Measurements from ENCODE around the gene BPIFB1.

BPIFB1 gene, protein sequence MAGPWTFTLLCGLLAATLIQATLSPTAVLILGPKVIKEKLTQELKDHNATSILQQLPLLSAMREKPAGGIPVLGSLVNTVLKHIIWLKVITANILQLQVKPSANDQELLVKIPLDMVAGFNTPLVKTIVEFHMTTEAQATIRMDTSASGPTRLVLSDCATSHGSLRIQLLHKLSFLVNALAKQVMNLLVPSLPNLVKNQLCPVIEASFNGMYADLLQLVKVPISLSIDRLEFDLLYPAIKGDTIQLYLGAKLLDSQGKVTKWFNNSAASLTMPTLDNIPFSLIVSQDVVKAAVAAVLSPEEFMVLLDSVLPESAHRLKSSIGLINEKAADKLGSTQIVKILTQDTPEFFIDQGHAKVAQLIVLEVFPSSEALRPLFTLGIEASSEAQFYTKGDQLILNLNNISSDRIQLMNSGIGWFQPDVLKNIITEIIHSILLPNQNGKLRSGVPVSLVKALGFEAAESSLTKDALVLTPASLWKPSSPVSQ

DNA sequence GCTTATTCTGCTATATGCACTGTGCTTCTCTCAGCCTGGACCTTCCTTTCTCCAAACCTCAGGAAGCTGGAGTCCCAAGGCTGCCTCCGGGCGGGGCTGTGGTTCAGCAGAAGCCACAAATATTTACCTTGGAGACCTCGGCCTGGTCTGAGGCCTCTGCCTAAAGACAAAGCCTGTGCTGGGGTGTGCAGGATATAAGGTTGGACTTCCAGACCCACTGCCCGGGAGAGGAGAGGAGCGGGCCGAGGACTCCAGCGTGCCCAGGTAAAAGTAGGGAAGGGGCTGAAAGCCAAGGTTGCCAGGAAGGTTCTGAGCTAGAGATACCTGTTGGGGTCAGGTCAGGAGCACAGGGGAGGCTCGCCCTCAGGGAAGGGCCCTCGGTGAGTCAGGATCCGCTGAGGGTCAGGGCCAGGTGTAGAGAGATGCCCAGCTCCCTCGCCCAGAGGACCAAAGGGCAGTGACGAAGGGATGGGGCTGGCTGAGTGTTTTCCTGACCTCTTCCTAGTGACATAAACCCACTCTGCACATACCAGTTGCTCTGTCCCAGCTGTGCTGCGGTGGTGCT lies at the start of gene BPIFB1:
Gene BPIFB1, plus strand, starts transcription at position 224 of the 565 bp plus-strand sequence. CDS start 2,860 bp downstream, outside the sequence.
- H3K36me3 Mint-ChIP-seq (ENCODE audit: low read depth): no peaks in the 10 kb centered on the region
- no peak within 1 kb of the TSS for H3K4me3 Mint-ChIP-seq
- H3K4me1 Mint-ChIP-seq (ENCODE audit: low read depth): no peaks in the 10 kb centered on the region
- H3K27me3 Mint-ChIP-seq (ENCODE audit: low read depth): peaks cover 7% of the 10 kb centered on the region
- H3K27ac Mint-ChIP-seq: no peak within 1 kb of the TSS
- no peaks in the 10 kb centered on the region for H3K9me3 Mint-ChIP-seq

DNA sequence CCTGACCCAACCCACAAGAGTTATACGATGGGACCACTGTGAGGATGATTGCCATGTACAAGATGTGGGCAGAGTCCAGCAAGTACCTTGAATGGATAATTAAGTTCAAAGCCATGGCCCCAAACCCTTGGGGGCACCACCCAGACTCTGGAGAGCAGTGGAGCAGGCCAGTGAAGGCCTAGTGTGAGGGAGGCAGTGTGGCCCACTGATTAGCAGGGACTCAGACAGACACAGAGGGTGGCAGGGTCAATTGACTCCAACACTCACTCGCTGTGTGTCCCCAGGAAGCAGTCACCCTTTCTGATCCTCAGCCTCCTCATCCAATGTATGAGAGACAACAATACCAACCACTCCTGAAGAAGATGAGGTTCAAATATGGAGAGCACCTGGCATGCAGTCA lies 49.0 kb upstream of the BPIFB1 start:
- no peaks in the 10 kb centered on the region for H3K9me3 Mint-ChIP-seq
- H3K4me3 Mint-ChIP-seq: no peak overlapping the region
- peaks cover 4% of the 10 kb centered on the region for H3K27me3 Mint-ChIP-seq (ENCODE audit: low read depth)
- no peak overlapping the region for H3K27ac Mint-ChIP-seq
- H3K4me1 Mint-ChIP-seq (ENCODE audit: low read depth): peaks cover 22% of the 10 kb centered on the region
- H3K36me3 Mint-ChIP-seq (ENCODE audit: low read depth): no peaks in the 10 kb centered on the region

DNA sequence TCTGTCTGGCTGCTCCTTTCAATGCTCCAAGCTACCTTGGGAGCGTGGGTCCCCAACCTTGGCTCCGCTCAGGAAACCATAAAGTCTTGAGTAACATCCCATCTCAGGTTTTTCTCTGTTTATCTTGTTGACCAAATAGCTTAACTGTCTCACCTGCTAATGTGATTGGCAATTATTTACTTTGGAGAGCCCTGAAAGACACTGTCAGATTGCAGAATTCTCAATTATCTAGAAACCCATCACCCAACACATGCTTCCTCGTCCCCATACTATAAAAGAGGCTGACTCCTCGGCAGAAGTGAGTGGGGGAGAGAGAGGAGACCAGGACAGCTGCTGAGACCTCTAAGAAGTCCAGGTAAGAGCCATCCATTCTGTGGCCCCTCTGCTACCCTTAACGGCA lies 47.3 kb upstream of the BPIFB1 start, which contains the start of gene BPIFA1:
Gene BPIFA1, plus strand, starts transcription at position 301 of the 400 bp plus-strand sequence. CDS start 1,716 bp downstream, outside the sequence.
- peaks cover 12% of the 10 kb centered on the region for H3K4me1 Mint-ChIP-seq (ENCODE audit: low read depth)
- H3K36me3 Mint-ChIP-seq (ENCODE audit: low read depth): no peaks in the 10 kb centered on the region
- H3K4me3 Mint-ChIP-seq: no peak within 1 kb of the TSS
- no peaks in the 10 kb centered on the region for H3K9me3 Mint-ChIP-seq
- peaks cover 4% of the 10 kb centered on the region for H3K27me3 Mint-ChIP-seq (ENCODE audit: low read depth)
- no peak within 1 kb of the TSS for H3K27ac Mint-ChIP-seq

DNA sequence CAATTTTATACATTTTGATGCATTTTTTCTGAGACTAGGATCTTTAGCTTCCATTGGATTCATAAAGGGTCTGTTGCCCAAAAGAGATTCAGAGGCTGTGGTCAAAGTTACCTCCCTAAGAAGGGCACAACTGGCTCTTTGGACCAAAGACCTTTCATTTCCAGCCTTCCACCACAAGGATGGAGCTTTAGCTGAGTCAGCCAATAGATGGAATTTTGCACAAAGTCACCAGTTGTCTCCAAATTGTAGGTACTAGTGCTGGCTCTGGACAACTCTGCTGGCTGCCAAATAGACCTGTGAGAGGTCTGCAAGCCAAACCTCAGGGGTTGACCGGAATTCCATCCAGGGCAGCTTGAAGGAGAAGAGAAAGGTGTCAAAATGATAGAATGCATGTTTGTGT lies 46.7 kb upstream of the BPIFB1 start:
- Mint-ChIP-seq H3K4me3 (no peak overlapping the region), H3K36me3 (ENCODE audit: low read depth) (no peaks in the 10 kb centered on the region), H3K27ac (no peak overlapping the region), H3K27me3 (ENCODE audit: low read depth) (peaks cover 4% of the 10 kb centered on the region), H3K9me3 (no peaks in the 10 kb centered on the region), H3K4me1 (ENCODE audit: low read depth) (peaks cover 12% of the 10 kb centered on the region)

DNA sequence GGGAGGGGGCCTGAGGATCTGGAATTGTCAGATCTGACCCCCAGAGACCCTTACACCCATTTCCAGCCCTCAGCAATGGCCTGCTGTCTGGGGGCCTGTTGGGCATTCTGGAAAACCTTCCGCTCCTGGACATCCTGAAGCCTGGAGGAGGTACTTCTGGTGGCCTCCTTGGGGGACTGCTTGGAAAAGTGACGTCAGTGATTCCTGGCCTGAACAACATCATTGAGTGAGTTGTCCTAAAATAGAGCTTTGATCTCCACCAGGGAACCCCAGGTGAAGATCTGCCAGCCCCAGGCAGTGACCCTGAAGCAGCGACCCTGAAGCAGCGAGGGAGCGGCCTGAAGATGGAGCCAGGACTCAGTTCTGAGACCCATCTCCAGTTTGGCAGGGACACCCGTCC lies 45.0 kb upstream of the BPIFB1 start:
- H3K27ac Mint-ChIP-seq: no peak overlapping the region
- no peaks in the 10 kb centered on the region for H3K9me3 Mint-ChIP-seq

DNA sequence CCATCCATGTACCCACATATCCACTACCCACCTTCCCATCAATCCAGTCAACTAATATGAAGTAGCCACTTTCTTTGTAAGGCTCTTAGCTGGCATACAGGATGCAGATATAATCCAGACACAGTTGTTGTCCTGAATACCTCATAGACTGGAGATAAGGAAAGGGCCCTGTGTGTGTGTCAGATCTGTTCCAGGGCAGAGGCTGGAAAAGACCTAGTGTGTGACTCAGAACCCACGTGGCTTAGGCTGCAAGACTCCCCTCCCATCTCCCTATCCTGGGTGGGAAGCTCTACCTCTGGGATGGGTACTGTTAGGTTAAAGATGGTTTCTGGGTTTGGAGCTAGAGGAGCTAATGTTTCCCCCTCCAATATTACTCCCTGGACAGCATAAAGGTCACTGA lies 43.6 kb upstream of the BPIFB1 start:
- H3K4me1 Mint-ChIP-seq (ENCODE audit: low read depth): no peaks in the 10 kb centered on the region
- no peaks in the 10 kb centered on the region for H3K36me3 Mint-ChIP-seq (ENCODE audit: low read depth)
- no peaks in the 10 kb centered on the region for H3K9me3 Mint-ChIP-seq
- peaks cover 9% of the 10 kb centered on the region for H3K27me3 Mint-ChIP-seq (ENCODE audit: low read depth)
- no peak overlapping the region for H3K27ac Mint-ChIP-seq
- no peak overlapping the region for H3K4me3 Mint-ChIP-seq

More for the DNA sequence above, 45.0 kb upstream of the BPIFB1 start:
- Mint-ChIP-seq H3K27me3 (ENCODE audit: low read depth) (peaks cover 4% of the 10 kb centered on the region), H3K4me1 (ENCODE audit: low read depth) (peaks cover 2% of the 10 kb centered on the region), H3K36me3 (ENCODE audit: low read depth) (no peaks in the 10 kb centered on the region), H3K4me3 (no peak overlapping the region)

DNA sequence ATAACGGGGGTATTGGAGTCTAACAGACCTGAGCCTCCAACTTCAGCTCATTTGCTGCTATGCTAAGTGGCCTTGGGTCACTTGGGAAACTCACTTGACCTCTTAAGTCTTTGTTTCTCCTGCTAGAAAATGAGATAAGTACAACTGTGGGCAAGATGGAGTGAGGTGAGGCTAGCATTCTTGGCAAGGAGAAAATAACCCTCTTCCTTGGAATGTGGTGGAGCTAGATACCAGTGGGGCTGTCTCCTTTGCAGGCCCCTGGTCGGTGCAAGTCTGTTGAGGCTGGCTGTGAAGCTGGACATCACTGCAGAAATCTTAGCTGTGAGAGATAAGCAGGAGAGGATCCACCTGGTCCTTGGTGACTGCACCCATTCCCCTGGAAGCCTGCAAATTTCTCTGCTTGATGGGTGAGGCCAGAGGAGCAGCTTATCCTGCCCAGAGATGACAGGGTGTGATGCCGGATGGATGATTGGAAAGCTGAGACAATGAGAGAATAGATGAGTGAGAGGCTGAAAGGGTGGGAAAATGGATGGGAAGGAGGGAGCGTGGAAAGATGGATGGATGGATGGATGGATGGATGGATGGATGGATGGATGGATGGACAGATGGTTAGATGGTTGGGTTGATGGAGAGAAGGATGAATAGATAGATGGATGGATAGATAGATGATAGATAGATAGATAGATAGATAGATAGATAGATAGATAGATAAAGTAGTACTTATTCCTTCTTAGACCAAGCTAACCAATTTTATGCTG lies 42.9 kb upstream of the BPIFB1 start:
- Mint-ChIP-seq H3K9me3 (no peaks in the 10 kb centered on the region), H3K27me3 (ENCODE audit: low read depth) (peaks cover 9% of the 10 kb centered on the region), H3K36me3 (ENCODE audit: low read depth) (no peaks in the 10 kb centered on the region), H3K4me3 (no peak overlapping the region), H3K27ac (no peak overlapping the region), H3K4me1 (ENCODE audit: low read depth) (no peaks in the 10 kb centered on the region)

DNA sequence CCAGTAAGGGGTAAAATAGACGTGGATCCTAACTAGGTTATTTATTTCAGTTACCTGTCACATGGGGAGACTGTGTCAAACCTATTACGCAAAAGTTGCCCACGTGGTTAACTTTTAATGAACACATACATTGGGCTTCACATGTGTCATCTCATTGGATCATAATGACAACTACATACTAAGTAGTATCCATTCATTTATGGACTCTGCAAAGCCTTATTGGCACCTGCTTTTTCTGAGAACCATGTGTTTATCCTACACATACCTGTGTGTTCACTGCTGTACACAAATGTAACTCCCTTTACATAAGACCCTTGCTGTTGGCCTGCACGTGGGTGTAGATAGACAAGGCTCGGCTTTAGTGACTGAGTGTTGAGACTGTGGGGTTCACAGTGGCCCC lies 42.1 kb upstream of the BPIFB1 start:
- Mint-ChIP-seq H3K9me3 (no peaks in the 10 kb centered on the region), H3K4me3 (no peak overlapping the region), H3K36me3 (ENCODE audit: low read depth) (no peaks in the 10 kb centered on the region), H3K4me1 (ENCODE audit: low read depth) (no peaks in the 10 kb centered on the region), H3K27ac (no peak overlapping the region), H3K27me3 (ENCODE audit: low read depth) (peaks cover 9% of the 10 kb centered on the region)

DNA sequence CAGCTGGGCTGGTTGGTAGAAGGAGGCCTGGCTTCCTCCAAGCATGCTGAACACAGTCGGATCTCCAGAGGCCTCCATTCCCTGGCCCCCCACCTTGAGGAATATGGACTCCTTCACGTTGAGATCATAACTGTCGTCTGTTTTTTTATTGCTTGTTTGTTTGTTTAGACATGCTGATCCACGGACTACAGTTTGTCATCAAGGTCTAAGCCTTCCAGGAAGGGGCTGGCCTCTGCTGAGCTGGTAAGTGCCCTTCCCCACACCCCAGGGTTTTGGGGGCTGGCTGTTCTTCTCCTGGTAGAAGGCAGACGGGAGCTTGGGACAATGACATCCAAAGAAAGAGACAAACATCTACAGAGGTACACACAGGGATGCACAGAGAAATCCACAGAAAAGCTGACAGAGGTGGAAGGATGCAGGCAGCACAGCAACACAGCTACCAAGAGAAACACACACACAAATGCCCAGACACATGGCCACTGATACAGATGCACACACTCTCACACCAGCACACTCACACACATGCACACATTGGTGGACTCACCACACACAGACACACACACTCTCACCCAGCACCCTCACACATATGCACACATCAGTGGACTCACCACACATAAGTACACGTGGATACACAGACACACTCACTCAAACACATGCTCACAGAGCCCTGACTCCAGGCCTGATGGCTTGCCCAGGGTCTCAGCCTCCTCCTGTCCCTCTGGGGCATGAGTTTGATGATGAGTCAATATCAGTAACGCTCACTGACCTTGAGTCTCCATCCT lies 40.5 kb upstream of the BPIFB1 start:
- Mint-ChIP-seq H3K4me1 (ENCODE audit: low read depth) (no peaks in the 10 kb centered on the region), H3K27me3 (ENCODE audit: low read depth) (peaks cover 4% of the 10 kb centered on the region), H3K9me3 (no peaks in the 10 kb centered on the region), H3K4me3 (no peak overlapping the region), H3K27ac (no peak overlapping the region), H3K36me3 (ENCODE audit: low read depth) (no peaks in the 10 kb centered on the region)

DNA sequence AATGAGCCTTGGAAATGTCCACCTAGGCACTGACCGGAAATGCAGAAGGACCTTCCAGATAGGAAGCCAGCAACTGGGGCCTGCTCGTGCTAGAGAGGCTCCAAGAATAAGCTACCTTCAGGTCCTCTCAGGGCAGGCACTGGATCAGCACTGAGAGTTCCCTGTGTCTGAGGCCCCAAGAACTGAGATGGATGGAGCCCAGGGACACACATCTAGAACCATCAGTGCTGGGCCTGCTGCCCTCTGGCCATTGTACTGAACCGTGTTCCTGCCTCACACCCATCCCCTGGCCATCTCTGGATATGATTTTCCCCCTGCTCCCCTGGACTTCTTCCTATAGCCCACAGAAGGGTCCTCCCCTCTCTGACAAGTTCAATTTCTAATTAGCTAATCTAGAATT lies 36.9 kb upstream of the BPIFB1 start:
- H3K4me1 Mint-ChIP-seq (ENCODE audit: low read depth): no peaks in the 10 kb centered on the region
- no peak overlapping the region for H3K27ac Mint-ChIP-seq
- no peaks in the 10 kb centered on the region for H3K36me3 Mint-ChIP-seq (ENCODE audit: low read depth)
- no peaks in the 10 kb centered on the region for H3K9me3 Mint-ChIP-seq
- H3K4me3 Mint-ChIP-seq: no peak overlapping the region
- H3K27me3 Mint-ChIP-seq (ENCODE audit: low read depth): peaks cover 4% of the 10 kb centered on the region

DNA sequence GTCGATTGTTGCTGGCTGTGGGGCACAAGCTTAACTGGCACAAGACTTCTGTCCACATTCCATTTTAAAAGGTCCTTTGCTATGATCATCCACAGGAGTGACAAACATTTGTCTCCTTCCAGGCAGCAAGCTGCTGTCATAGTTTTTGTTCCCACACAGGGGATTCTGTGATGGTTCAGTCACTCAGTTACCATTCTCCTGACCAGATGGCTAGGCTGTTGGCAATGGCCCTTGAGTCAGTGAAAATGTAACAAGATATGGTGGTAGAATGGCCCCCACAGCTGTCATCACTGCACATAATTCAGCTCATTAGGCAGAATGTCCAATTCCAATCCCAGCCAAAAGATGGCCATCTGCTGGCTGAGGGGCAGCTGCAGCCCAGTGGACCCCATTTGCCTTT lies 33.6 kb upstream of the BPIFB1 start:
- peaks cover 4% of the 10 kb centered on the region for H3K27me3 Mint-ChIP-seq (ENCODE audit: low read depth)
- H3K4me1 Mint-ChIP-seq (ENCODE audit: low read depth): no peaks in the 10 kb centered on the region
- no peaks in the 10 kb centered on the region for H3K36me3 Mint-ChIP-seq (ENCODE audit: low read depth)
- no peak overlapping the region for H3K27ac Mint-ChIP-seq
- H3K9me3 Mint-ChIP-seq: no peaks in the 10 kb centered on the region
- no peak overlapping the region for H3K4me3 Mint-ChIP-seq

DNA sequence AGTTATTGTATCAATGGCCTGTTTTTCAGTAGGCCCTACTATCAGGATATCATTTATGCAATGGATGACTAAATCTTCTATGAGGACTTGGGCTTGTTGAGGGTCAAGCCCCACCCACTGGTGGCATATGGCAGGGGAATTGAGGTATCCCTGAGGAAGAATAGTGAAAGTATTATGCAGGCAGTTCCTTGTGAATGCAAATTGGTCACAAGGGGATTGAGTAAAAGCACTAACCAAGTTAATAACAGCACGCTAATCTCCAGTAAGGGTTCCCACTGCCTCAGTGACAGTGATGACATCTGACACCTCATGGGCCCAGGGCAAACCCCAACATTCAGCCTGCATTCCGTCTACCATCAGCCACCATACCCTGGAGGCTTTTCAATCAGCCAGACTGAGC lies 32.3 kb upstream of the BPIFB1 start:
- Mint-ChIP-seq H3K4me1 (ENCODE audit: low read depth) (no peaks in the 10 kb centered on the region), H3K27ac (no peak overlapping the region), H3K36me3 (ENCODE audit: low read depth) (no peaks in the 10 kb centered on the region), H3K27me3 (ENCODE audit: low read depth) (peaks cover 6% of the 10 kb centered on the region), H3K9me3 (no peaks in the 10 kb centered on the region), H3K4me3 (no peak overlapping the region)

DNA sequence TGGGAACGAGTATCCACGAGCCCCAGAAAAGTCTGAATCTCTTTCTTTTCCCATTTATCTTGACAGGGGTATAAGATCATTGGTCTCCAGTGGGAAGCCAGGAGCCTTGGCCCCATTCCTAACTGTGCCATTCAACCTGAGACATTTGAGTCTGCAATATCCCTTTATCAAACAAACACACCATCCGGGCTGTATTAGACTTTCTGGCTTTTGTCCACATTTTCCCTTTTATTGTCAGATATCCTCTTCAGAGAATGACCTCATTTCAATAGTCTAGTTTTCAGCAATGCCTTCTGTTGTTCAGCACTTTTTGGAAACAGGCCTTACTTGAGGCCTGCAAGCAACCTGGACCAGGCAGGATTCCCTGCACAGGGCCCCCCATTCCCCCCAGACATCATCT lies 31.5 kb upstream of the BPIFB1 start:
- Mint-ChIP-seq H3K9me3 (no peaks in the 10 kb centered on the region), H3K4me1 (ENCODE audit: low read depth) (no peaks in the 10 kb centered on the region), H3K4me3 (no peak overlapping the region), H3K27ac (no peak overlapping the region), H3K27me3 (ENCODE audit: low read depth) (peaks cover 11% of the 10 kb centered on the region), H3K36me3 (ENCODE audit: low read depth) (no peaks in the 10 kb centered on the region)

DNA sequence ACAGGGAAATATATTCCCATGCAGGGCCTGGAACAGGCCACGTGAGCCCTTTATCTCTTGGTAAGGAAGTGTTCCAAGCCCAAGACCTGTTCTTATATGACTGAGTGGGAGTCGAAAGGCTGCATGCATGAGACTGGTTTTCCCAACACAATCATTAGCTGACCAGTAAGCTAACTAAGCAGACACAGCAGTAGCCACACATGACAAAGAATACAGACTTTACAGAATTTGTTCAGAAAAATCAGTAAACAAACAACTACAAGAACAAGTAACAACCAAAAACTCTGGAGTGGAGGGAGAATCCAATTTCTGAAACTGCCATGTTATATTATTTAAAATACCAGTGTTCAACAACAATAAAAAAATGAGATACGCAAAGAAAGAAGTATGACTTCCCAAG lies 30.6 kb upstream of the BPIFB1 start:
- Mint-ChIP-seq H3K4me3 (no peak overlapping the region), H3K4me1 (ENCODE audit: low read depth) (no peaks in the 10 kb centered on the region), H3K27me3 (ENCODE audit: low read depth) (peaks cover 14% of the 10 kb centered on the region), H3K27ac (no peak overlapping the region), H3K9me3 (no peaks in the 10 kb centered on the region), H3K36me3 (ENCODE audit: low read depth) (no peaks in the 10 kb centered on the region)

All from T-helper 1 cell treated with Interleukin-12 subunit alpha and Interleukin-12 subunit beta and Interleukin-4 antibody, amounts not matched to agents 30 μg/mL and 1 μg/mL, for 36 hours (primary cell).